GM19395 (cell line): ENCODE measurements around the gene NR1H3.
"Not testable (repeated sequence)": the region's sequence is repeated elsewhere in the genome, so short reads cannot be mapped to it uniquely, and the experiment has no call there.

Experiments
- ATAC-seq: cut with Tn5 transposase; IDR thresholded peaks from one replicate; pipeline ENCODE4 v1.9.1; 2021; ENCODE audit warnings: mild to moderate bottlenecking, moderate library complexity; ENCODE audit not compliant: unreplicated experiment

NR1H3 gene

GRCh38 chr11:47302853-47303252, 45.1 kb downstream of the NR1H3 start:
- ATAC-seq = no peak

GRCh38 chr11:47305734-47306483, 48.1 kb downstream of the NR1H3 start:
- ATAC-seq = no peak

- ATAC-seq = no peak
Observed at GRCh38 chr11:47306484-47306844, 48.7 kb downstream of the NR1H3 start.

GRCh38 chr11:47308050-47308823, 50.4 kb downstream of the NR1H3 start:
- ATAC-seq = no peak

GRCh38 chr11:47314992-47315391, 57.2 kb downstream of the NR1H3 start:
- ATAC-seq = no peak

GRCh38 chr11:47316501-47316900, 58.7 kb downstream of the NR1H3 start:
- ATAC-seq = not testable (repeated sequence)

GRCh38 chr11:47317064-47317828, 59.5 kb downstream of the NR1H3 start:
- no peak for ATAC-seq

GRCh38 chr11:47318166-47318565, 60.4 kb downstream of the NR1H3 start:
- no peak for ATAC-seq
